HUDEP-2 (cell line): Measurements from ENCODE around the gene TMPRSS6.

Experiments used
- DNase-seq, 76 experiments: peaks; one replicate each; lab custom pipeline; 2025; ENCODE audit not compliant: unreplicated experiment in 76 of 76; lab: John Stamatoyannopoulos, UW

The TMPRSS6 gene

GRCh38 chr22:37069719-37070118, 39.8 kb downstream of the TMPRSS6 start:
- DNase-seq: no peak

- DNase-seq: no peak
Observed at GRCh38 chr22:37069319-37069718, 40.2 kb downstream of the TMPRSS6 start.

GRCh38 chr22:37068859-37069258, 40.7 kb downstream of the TMPRSS6 start:
- DNase-seq: no peak

- no peak for DNase-seq
Observed at GRCh38 chr22:37067428-37067827, 42.1 kb downstream of the TMPRSS6 start.

DNA sequence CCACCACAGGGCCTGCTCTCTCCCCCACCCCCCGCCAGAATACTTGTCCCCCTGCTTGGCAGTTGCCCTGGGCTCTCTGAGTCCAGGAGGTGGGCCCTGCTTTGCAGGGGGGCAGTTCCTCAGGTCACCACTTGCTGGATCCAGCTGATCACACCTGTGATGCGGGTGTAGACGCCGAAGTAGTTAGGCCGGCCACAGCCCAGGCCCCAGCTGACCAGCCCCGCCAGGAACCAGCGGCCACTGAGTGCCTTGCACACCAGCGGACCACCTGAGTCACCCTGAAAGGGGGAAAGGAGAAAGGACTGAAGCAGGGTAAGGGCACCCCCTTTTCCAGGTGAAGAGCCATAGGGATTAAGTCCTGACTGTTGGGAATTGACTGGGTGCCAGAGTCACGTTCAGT, 43.6 kb downstream of the TMPRSS6 start:
- DNase-seq: no peak

DNA sequence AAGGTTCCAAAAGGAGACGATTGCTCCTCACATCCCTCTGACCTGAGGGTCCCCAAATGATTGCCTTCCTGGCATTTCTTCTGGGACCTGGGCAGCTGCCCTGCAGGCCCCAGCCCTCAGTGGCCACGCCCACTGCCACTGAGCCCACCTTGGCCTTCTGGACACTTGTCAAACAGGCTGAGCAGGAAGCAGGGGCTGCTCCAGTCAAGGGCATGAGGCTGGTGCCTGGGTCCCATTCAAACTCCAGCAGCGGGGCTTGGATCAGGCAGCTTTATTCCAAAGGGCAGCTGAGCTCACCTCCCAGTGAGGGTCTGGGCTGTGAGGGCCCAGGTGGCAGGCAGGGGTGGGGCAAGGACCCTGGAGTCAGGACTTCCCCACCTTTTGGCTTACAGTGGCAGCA, 44.3 kb downstream of the TMPRSS6 start:
- DNase-seq: no peak

GRCh38 chr22:37064553-37064952, 45.0 kb downstream of the TMPRSS6 start:
- no peak for DNase-seq

- no peak for DNase-seq
Observed at GRCh38 chr22:37063431-37064420, 45.8 kb downstream of the TMPRSS6 start.

DNA sequence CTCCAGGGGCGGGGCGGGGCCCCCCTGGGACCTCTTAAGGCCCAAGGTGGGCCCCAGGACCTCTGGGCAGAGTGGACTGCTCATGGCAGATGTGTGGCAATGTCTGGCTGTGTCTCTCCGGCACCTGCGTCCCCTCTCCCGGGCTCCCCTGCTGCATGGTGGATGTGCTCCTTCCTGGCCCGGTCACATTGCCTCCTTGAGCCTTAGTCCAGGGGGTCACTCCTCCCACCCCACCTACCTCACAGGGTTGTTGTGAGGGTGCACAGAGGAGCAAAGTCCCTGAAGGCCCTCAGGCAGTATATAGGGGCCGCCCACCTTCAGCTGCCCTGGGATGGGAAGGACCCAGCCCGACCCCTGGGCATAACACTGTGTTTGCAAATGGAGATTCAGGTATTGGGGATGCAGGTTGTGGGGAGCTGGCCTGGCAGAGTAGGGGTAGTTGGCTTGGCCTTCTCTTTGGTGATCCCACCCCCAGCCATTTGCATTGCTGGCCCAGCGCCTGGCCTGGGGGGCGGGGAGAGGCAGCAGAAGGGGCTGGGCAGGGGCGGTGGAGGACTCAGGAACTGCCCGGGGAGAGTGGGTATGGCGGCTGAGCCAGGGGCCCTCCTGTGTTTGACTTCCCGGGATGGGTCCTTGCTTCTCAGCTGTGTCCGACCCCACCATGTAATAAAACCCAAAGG, 46.7 kb downstream of the TMPRSS6 start:
- no peak for DNase-seq

DNA sequence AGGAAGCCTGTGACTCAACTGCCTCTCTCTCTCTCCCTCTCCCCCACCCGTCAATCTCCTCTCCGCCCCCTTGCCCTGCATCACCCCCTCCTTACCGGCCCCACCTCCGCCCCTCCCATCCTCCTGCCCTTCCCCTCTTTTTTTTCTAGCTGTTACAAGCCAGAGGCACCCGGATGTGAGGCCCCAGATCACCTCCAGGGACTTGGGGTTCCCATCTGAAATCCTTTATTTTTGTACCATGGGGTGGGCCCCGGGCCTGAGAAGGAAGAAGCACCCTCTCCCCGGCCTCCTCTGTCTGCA, 47.2 kb downstream of the TMPRSS6 start:
- no peak for DNase-seq

- DNase-seq: peak in 18 of 76 experiments; percentile 5 to 62 (median 26)
Observed at GRCh38 chr22:37061611-37062375, 47.7 kb downstream of the TMPRSS6 start.

GRCh38 chr22:37060801-37061610, 48.5 kb downstream of the TMPRSS6 start:
- no peak for DNase-seq

- DNase-seq: no peak
Observed at GRCh38 chr22:37059876-37060449, 49.5 kb downstream of the TMPRSS6 start.

DNA sequence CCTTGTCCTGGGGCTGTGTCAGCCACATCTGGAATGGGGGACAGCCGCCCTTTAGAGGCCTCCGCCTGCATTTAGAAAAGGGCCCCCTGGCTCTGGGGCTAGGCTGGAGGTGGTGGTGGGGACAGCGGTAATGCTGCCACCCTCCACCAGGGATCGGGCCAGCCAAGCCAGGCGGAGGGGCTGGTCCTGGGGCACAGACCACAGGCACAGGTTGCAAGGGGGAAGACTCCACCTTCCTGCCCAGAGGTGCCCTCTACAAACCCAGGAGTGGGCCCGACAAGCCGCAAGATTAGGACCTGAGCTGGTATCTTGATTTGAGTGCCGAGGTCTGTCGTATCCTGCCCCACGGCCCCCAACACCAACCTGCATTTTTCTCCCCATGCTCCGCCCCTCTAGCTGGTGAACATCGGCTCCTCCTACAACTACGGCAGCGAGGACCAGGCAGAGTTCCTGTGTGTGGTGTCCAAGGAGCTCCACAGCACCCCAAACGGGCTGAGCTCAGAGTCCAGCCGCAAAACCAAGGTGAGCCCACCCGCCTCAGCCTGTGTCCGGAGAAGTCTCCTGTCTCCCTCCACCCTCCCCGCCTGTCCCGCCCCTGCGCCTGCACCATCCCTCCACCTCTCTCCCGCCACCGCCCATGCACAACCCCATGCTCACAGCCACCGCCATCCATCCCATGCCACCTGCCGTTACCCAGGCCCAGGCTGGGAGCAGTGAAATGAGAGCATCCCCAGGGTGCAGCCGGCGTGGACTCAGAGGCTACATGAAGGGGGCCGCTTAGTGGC, 50.4 kb downstream of the TMPRSS6 start:
- no peak for DNase-seq

GRCh38 chr22:37057796-37058510, 51.6 kb downstream of the TMPRSS6 start:
- DNase-seq: no peak

GRCh38 chr22:37057226-37057625, 52.3 kb downstream of the TMPRSS6 start:
- no peak for DNase-seq

GRCh38 chr22:37056246-37056645, 53.3 kb downstream of the TMPRSS6 start:
- no peak for DNase-seq

- DNase-seq: no peak
Observed at GRCh38 chr22:37054600-37055365, 54.7 kb downstream of the TMPRSS6 start.
